HG02623 (cell line): Measurements from ENCODE around the gene VWA5A.

Experiments used
- ATAC-seq: cut with Tn5 transposase; IDR thresholded peaks from one replicate; pipeline ENCODE4 v1.9.1; 2021; ENCODE audit warnings: moderate library complexity; ENCODE audit not compliant: unreplicated experiment

The VWA5A gene

GRCh38 chr11:124114942-124115781, at the start of gene VWA5A:
Gene VWA5A, plus strand, starts transcription at chr11:124115450. Its CDS starts 2,062 bp downstream, at chr11:124117512.
- peak; percentile 100 for ATAC-seq

- ATAC-seq: no peak
Measured at GRCh38 chr11:124068601-124069110, 46.6 kb upstream of the VWA5A start.

GRCh38 chr11:124069429-124070401, 45.5 kb upstream of the VWA5A start:
- peak; percentile 60 for ATAC-seq

GRCh38 chr11:124070915-124071622, 44.2 kb upstream of the VWA5A start:
- peak; percentile 90 for ATAC-seq

GRCh38 chr11:124071623-124071948, 43.7 kb upstream of the VWA5A start:
- no peak for ATAC-seq

- ATAC-seq: no peak
Measured at GRCh38 chr11:124072147-124072546, 43.1 kb upstream of the VWA5A start.

- no peak for ATAC-seq
Measured at GRCh38 chr11:124074554-124074953, 40.7 kb upstream of the VWA5A start.

GRCh38 chr11:124075492-124075840, 39.8 kb upstream of the VWA5A start:
- ATAC-seq: no peak

DNA sequence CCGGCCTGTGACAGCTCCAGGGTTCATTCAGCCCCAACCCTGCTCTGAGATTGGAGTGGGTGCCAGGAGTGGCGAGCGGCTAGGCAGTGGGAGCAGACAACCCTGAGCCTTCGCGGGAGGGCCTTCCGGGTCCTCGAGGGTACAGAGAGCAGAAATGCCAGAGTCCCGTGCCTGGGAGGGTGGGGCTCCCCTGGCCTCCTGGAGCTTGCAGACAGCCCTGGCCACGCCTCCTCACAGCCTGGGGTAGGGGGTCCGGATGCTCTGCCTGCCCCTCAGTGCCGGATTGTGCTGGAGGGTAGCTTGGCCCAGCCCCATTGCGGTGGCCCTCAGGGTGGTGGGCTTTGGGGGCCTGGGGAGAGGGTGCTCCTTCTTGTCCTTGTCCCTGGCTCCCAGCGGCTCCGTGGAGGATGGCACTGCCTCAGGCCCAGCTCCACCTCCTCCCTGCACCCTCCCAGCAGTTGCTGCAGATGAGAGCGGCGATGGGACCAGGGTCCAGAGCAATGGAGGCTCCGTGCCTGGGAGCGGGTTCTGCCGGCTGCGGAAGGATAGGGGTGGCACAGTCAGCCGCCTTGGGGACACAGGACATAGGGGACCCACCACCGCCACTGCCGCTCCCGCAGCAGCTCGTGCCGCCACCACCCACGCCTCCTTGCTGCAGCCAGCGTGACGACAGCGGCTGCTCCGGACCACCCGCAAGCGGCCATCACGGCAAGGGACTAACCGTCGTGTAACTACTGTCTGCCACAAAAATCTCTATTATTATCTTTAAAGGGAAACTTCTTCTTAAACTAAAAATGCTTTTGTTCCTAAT, 39.2 kb upstream of the VWA5A start:
- peak; percentile 68 for ATAC-seq

GRCh38 chr11:124077266-124077665, 38.0 kb upstream of the VWA5A start:
- no peak for ATAC-seq

- ATAC-seq: no peak
Measured at GRCh38 chr11:124078591-124078990, 36.7 kb upstream of the VWA5A start.

DNA sequence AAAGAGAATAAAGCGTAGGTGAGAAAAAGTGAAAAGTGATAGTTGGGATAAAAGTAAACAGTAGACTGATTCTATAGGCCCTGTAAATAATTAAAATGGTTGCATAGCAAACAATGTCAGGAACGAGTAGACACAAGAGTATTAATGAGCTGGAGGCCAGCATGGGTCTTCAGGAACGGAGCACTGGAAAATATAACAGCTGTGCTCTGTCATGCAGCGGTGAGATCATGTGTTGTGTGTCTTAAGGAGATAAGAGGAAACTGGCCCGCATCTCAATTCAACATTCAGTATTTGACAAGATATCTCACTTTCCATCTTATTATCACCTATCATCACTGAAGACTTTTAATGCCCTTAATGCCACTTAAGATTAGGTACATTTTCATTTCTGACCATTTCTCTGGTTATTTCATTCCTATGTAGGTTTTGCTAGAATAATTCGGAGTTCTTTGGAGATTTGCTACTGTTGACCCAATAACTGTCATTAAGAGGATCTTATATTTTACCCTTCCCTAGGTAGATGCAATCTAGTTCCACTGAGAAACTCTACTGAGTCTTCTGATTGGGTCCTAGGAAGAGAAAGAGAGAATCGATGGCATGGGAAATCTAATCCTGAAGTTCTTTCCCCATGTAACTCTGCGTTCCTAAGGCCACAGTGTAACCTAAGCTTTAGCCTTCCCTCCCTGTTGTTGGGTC, 35.5 kb upstream of the VWA5A start:
- ATAC-seq: no peak

DNA sequence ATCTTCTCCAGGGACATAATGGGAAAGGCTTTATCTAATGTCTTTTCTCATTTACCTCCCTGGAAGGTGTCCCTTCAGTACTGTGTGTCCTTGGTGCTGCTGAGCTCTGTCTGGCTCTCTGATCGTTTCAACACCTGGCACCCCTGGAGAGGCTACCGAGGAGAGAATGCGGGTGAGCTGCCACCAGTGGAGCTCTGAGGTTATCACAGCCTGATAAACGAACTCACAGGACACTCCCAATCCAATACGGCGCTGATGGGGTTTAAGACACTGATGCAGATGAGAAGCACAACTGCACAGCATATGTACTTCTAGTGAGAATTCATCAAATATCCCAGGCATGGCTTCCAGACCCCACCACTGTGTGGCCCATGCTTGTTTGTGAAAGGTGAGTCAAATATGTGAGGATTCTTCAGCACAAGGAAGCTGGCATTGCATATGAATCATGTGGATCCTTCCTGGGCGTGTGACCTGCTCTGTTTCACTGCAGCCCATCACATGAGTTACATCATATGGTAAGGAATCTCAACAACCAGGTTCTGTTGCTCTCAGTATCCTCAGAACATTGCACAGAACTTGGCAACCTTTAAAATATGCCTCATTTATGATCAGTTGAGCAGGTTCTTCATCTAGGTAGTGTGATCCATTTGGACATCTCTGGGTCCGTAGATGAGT, 34.8 kb upstream of the VWA5A start:
- ATAC-seq: no peak

GRCh38 chr11:124081483-124081882, 33.8 kb upstream of the VWA5A start:
- ATAC-seq: no peak

- ATAC-seq: no peak
Measured at GRCh38 chr11:124082371-124082770, 32.9 kb upstream of the VWA5A start.

GRCh38 chr11:124085583-124085982, 29.7 kb upstream of the VWA5A start:
- ATAC-seq: no peak

DNA sequence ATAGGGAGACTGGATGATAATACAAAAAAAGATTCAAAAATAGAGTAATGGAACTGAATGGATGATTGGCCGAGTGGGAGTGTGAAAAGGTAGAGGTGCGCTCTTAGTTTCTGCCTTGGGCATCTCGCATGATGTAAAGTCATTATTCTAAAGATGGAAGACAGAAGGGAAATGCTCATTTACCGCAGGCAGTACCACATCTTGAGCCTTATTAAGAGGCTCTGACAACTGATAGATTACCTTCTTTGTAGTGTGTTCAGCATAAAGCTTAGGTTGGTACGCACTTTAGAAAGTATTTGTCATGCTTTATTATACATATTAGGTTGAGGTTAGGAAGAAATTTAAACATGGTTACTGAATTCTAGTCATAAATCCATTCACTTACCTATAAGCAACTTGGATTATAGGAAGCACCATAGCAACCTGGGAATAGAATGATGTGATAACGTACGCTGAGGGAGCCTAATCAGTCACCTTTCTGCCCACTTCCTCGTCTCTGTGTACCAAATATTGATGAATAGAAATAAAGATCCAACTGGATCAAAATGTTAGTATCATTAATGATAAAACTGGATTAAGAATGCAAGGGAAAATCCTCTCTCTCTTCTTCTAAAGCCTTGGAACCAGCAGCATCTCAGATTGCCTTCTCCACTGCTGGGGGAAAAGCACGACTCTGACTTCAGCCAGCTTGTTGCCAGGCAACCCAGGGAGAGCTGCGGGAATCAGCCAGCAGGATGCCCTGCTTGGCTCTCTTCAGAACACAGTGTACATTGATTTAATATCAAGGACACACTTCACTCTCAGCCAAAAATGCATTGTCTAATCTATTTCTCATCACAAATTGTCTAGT, 29.0 kb upstream of the VWA5A start:
- ATAC-seq: no peak

GRCh38 chr11:124090996-124091395, 24.3 kb upstream of the VWA5A start:
- no peak for ATAC-seq
